NCI-H524 (cell line): ENCODE data around the gene NKPD1.
A peak's percentile ranks its signal among the peaks of the same experiment; 100 is the strongest.

Source experiments
- DNase-seq, 2 experiments: peaks; one replicate each; lab custom pipeline; 2025; lab: John Stamatoyannopoulos, UW

Gene NKPD1

DNA sequence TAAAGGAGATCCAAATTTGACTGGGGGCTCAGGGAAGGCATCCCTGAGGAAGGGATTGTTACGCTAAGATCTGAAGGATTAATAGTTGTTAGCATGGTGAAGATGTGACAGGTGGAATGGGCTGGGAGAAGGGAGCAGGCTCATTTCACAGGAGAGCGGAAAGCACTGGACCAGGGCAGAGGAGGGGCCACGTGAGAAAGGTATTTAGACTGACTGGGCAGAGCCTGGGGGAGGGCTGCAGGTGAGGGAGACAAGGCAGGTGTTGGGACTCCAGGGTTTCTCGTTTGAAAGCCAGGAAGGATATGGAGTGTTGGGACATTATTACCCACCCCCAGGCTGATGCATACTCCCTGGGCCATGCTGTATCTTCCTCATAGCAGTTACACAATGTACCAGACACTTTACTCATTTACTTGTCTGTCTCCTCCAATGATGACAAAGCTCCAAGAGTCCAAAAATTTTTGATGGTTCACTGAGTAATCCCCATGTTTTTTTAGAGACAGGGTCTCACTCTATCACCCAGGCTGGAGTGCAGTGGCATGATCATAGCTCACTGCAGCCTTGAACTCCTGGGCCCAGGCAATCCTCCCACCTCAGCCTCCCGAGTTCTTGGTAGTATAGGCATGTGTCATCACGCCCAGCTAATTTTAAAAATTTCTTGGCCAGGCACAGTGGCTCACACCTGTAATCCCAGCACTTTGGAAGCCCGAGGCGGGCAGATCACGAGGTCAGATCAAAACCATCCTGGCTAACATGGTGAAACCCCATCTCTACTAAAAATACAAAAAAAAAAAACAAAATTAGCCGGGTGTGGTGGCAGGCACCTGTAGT is 14.9 kb upstream of the NKPD1 start:
- DNase-seq: no peak

DNA sequence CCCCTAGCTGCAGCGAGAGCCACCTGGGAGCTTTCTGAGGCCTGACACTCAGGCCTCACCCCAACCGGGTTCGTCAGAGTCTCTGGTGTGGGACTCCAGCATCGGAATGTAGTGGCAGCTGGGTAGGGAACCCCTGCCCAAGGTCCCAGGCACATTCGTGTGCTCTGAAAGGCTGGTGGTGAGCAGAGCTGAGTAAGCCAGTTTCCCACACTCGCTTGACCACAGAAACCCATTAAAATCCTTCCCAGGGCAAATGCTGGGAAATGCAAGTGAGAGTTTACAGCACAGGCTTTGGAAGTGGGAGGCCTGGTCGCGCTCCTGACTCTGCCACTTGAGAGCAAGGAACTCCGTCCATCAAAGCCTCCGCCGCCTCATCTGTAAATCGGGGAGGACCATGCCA is 13.0 kb upstream of the NKPD1 start:
- DNase-seq: no peak

- DNase-seq: no peak
These were observed 11.9 kb upstream of the NKPD1 start for GRCh38 chr19:45172611-45173208.

DNA sequence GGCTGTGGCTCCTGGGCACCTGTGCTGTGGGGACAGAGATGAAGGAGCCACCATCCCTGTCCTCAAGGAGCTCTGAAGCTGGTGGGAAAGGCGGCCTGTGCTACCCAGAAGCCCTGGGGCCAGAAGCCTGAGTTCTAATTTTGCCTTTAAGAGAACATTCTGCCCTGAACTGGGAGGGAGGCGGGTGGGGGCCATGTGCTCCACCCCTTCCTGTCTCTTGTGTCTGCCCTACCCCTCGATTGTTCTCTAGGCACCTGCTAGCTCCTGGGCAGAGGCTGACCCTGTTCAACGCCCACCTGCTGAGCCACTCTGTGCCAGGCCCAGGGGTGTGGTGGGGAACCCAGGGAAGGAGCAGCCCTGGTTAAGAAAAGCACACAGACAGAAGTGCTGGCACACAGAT is 11.4 kb upstream of the NKPD1 start:
- DNase-seq: no peak

DNA sequence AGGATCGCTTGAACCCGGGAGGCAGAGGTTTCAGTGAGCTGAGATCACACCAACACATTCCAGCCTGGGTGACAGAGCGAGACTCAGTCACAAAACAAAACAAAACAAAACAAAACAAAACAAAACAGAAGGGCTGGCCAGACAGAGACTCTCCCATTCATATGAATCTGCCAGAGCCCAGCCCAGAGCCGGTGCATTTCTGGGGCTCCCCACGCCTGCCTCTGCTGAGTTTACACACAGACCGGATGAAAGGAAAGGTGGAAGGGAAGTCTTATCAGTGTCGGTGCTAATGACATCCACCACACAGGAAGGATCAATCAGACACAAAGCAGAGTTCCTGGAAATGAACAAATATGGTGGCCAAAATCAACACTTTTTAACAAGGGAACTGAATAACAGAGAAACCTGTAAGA is 10.4 kb upstream of the NKPD1 start:
- no peak for DNase-seq

DNA sequence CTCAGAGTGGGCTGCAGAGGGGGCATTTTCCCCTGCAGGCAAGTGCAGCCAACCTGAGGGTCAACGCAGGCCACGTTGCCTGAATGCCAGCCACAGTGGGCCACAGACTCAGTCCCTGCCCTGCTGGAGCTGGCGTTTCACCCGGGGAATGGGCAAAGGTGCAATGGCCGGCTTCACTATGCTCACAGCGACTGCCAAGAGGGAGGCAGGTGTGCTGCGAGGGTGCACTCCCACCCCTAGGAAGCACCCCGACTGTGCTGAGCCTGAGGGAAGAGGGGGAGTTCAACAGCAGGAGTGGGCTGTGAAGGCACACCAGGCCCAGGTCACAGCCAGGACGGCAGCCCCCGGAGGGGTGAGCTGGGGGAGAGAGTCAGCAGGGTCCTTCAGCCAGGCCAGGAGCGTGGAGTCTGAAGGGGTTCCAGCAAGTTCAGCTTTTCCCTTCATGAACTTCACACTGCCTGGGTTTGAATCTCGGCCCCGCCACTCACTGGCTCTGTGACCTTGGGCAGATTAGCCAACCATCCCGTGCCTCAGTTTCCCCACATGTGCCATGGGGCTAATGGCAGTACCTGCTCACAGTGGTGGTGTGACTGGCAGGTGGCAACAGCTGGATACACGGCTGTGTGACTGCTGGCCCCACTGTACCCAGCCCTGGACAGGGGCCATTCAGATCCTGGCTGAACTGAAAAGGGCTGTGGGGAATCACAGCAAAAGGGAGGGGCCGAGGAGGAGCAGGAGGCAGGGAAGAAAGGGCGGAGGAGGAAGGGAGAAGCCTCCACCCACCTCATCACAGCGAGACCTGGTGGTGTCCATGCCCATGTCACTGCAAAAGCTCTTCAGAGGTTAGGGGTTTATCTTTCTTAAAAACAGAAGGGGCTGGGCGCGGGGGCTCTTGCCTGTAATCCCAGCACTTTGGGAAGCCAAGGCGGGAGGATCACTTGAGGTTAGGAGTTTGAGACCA is 9.6 kb upstream of the NKPD1 start:
- DNase-seq: no peak

GRCh38 chr19:45169602-45170001 is 8.8 kb upstream of the NKPD1 start:
- no peak for DNase-seq

- DNase-seq: peak in 1 of 2 experiments; percentile 13
These were observed 8.1 kb upstream of the NKPD1 start for GRCh38 chr19:45168767-45169351.

DNA sequence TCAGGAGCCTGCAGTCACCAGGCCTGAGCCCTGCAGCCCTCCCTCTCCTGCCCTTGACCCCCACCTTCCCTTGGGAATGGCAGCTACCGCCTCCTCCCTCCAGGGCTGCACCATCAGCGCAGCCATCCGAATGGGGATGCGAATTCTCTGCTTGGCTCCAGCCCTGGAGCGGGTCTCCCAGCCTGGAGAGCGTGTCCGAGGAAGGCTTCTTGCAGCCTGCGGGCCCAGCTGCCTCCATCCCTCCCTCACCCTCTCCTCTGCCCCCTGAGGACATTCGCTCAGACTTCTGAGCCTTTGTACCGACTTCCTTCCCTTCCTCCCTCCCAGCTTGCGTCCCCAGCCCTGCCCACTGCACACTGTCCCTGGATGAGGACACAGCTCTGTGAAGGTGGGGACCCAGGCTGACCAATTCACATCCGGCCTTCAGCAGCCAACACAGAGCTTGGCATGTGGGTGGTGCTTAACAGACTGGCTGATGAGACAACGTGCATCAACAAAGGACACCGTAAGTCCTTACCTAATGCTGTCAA is 6.0 kb upstream of the NKPD1 start:
- DNase-seq: no peak

DNA sequence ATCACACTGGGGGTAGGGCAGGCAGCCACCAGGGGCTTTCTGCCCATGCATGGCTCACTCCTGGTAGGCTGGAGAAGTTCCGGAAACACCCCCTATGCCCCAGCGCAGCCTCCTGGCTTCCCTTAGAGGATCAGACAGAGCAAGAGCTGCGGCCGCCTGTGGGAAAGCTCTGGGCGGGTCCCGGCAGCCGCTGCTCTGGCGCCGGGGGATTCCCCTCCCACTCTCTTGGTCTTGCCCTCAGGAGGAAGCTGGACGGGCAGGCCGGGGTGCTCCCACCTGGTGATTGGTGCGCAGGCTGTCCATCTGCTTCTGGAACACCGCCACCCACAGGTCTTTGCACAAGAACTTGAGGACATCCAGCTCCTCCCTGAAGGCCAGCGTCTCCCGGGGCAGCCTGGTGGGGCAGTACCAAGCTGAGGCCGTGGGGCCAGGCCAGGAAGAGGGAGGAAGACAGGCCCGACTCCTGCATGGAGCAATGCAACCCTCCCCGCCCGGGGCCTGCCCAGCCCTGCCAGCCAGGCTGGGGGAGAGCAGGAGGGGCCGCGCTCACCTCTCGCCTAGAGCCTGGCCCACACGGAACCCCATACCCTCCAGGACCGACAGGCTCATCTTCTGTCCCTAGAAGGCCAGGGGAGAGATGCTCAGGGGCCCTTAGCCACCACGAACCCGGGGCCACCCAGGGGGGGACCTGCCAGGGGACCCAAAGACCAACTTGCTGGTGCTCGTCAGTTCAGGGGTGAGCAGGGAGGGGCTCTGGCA is 4.0 kb upstream of the NKPD1 start:
- DNase-seq: peak in 1 of 2 experiments; percentile 37

GRCh38 chr19:45163751-45164460 is 3.1 kb upstream of the NKPD1 start:
- DNase-seq: no peak

- DNase-seq: no peak
These were observed 2.4 kb upstream of the NKPD1 start for GRCh38 chr19:45163156-45163555.

DNA sequence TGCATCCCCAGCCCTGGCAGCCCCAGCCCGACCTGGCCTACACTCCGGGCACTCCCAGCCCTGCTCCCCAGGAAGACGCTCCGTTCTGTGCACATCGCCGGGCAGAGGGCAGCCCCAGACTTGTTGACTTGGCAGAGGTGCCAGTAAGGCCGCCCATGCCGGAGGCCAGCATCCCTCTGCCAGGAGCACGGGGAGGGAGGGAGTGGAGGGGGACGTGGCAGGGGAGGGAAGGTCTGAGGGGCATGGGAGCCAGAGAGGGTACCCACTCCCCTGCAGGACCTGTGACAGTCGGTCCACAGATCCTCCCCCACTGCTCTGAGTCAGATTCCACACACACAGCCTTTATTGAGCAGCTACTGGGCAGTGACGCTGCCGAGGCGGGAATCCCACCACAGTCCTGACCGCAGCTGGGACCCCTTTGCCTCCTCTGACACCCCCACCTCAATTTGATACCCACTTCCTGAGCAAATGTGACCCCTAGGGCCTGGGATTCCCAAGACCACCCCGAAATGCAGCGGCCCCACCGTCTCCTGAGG is 1.9 kb upstream of the NKPD1 start:
- DNase-seq: no peak

GRCh38 chr19:45161738-45162607 is 1.2 kb upstream of the NKPD1 start:
- DNase-seq: no peak

DNA sequence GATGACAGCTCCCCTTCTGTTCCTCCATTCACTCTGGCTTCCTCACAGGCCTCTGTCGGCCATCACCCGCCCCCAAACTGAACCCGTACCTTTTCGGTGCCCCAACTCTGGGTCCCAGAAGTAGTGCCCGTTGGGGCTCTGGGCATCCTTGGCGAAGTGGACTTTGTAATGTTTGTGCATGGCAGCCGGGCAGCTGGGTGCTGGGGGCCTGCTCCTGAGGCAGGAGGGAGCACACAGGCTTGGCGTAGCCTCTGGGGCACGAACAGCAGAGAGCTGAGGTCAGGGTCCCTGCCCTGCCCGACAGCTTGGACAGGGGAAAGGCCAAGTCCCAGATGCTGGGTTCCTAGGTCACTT is 834 bp downstream of the NKPD1 start:
- no peak for DNase-seq

GRCh38 chr19:45159210-45159970 is 1.4 kb downstream of the NKPD1 start:
- DNase-seq: no peak

DNA sequence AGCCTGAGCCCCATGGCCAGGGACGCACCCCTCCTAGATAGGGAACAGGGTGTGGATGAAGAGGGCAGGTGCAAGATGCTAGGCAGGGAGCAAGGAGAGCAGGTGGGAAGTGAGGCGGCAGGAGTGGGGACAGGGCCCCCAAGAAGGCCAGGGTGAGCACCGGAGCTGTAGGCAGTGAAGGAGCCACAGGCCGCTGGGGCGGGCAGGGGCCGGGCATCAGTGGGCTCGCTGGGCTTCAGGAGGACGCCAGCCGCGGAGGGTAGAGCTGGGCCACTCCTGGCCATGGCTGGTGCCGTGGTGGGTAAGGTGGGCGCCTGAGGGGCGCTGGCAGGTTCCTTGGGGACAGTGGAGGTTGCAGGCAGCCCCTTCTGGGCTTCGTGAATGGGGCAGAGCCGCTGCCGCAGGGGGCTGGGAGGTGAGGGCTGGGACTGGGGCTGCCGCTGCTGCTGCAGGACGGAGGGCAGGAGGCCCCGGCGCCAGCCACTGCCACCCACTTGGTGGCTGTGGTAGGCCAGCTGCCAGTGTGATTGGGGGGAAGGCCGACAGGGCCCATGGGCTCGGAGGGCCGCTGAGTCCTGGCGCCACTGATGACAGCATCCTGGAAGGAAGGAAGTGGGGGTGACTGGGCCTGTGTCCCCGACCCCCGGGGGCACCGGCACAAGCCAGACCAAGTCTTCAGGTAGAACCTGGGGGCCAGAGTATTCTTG is 2.1 kb downstream of the NKPD1 start:
- DNase-seq: no peak

DNA sequence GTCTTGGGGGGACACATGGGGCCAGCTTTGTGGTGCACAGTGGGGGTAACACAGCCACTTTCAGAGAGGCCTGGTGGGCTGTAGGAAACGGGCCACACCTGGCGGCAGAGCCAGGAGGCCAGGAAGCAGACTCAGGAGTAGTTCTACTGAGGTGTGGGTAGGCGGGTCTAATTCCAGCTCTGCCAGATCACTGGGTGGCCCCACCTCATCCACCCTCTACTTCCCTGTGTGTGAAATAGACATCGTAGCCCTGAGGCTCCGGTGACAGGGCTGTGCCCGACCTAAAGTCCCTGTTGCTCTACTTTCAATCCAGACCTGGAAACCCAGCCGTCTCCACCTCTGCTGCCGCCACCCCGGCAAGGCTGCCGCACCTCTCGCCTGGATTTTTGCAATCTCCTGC is 4.0 kb downstream of the NKPD1 start:
- no peak for DNase-seq
